Stimulated activated effector memory CD8-positive, alpha-beta T cell treated with anti-CD3 and anti-CD28 coated beads, Interleukin-12 subunit alpha, Interleukin-12 subunit beta, amount 100 ng/mL, for 72 hours (primary cell): ENCODE measurements around the gene ANKS6.
A peak's percentile ranks its signal among the peaks of the same experiment; 100 is the strongest.

ENCODE experiments used
- ATAC-seq: fragments of 150-1000 bp; cut with Tn5 transposase; 2 replicates; pipeline ENCODE4 v1.10.0; 2021
- DNase-seq, 2 donors: peaks; one replicate each; pipeline ENCODE4 v3.0.0; 2021 to 2022; ENCODE audit warnings: low spot score in 2 of 2
- H3K27ac Mint-ChIP-seq: one replicate; pipeline ENCODE4 v1.8.0; 2022; ENCODE audit warnings: mild to moderate bottlenecking, mixed read lengths
- H3K36me3 Mint-ChIP-seq: one replicate; pipeline ENCODE4 v1.8.0; 2022; ENCODE audit warnings: mild to moderate bottlenecking, mixed read lengths
- H3K4me1 Mint-ChIP-seq: one replicate; pipeline ENCODE4 v1.8.0; 2022; ENCODE audit warnings: mixed read lengths
- H3K4me3 Mint-ChIP-seq: one replicate; pipeline ENCODE4 v1.8.0; 2022; ENCODE audit warnings: mild to moderate bottlenecking, mixed read lengths
- H3K9me3 Mint-ChIP-seq: one replicate; pipeline ENCODE4 v1.8.0; 2022; ENCODE audit warnings: mixed read lengths

ANKS6 gene

DNA sequence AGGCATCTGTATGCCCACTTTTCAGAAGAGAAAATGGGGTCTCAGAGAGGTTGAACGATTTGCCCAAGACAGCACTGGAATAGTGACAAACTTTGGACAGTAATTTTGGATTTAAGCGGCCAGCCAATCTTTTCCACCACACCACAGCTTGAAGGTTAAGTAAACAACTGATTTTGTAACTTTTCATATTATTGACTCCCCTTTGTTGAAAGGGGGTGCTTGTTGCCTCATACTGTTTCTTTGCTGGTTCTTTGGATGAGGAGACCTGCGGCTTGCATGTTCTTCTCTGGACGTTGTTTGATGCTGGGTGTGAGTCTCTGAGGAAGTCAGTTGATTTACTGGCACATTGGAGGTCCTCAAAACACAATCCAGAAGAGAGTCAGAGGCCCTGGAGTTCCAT is 76.0 kb downstream of the ANKS6 start:
- Mint-ChIP-seq H3K4me3 (no peak overlapping the region), H3K9me3 (no peaks in the 10 kb centered on the region), H3K27ac (no peak overlapping the region), H3K36me3 (no peaks in the 10 kb centered on the region), H3K4me1 (no peaks in the 10 kb centered on the region)
- ATAC-seq (no peak), DNase-seq (no peak)

DNA sequence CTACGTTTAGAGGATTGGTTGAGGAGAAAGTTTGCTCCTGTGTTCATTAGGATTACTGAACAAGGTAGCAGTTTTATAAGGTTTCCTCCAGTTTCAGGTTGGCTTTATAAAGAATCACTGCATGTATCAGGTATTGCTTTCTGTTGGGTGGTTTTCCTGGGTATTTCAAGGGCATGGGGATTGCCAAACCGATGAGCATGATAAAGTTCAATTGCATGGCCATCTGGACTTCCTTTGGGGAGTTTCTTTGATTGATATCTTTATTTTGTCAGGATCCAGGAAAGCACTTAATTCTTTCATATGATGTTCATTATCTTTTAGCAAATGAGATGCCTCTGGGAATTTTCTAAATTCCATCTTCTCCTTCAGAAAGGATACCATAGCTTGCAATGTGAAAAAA is 77.3 kb downstream of the ANKS6 start:
- Mint-ChIP-seq H3K36me3 (no peaks in the 10 kb centered on the region), H3K27ac (no peak overlapping the region), H3K4me3 (no peak overlapping the region), H3K4me1 (no peaks in the 10 kb centered on the region), H3K9me3 (no peaks in the 10 kb centered on the region)
- no peak for DNase-seq
- ATAC-seq, result no peak

DNA sequence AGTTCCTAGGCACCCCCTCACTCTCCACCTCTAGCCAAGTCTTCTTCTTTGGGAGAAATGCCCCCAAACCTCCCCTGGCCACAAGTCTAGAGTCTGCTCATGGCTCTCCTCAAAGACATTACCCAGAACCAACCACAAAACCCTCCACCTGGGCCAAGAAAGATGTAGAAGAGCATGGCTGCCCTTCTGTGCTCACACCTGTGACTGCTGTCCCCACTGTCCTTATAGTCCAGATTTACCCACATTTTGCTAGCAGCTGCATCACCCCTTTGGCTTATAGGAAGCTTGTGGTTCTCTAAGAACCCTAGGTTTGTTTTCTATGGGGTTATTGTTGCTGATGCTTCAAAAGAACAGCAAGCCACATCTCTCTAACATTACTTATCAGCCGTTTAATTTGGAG is 81.5 kb downstream of the ANKS6 start:
- no peaks in the 10 kb centered on the region for H3K36me3 Mint-ChIP-seq
- H3K9me3 Mint-ChIP-seq, result no peaks in the 10 kb centered on the region
- no peak overlapping the region for H3K4me3 Mint-ChIP-seq
- DNase-seq (no peak), ATAC-seq (no peak)
- no peak overlapping the region for H3K27ac Mint-ChIP-seq
- no peaks in the 10 kb centered on the region for H3K4me1 Mint-ChIP-seq

DNA sequence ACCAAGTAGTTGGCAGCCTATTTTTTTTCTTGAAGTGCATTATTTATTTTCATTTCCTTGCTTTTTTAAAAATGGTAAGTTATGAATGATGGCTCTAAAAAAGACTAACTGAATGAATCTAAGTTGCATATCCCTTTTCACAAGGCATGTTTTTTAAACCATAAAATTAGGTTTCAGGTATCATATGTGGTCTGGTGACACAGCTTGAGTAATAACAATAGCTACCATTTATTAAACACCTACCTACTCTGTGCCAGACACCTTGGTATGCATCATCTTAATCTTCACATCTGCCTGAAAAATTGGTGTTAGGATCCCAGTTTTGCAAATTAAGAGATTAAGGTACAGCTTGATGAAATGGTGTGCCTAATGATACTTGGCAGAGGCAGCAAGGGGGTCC is 83.4 kb downstream of the ANKS6 start:
- H3K4me1 Mint-ChIP-seq, result no peaks in the 10 kb centered on the region
- no peak for ATAC-seq
- no peak for DNase-seq
- no peak overlapping the region for H3K4me3 Mint-ChIP-seq
- H3K27ac Mint-ChIP-seq, result no peak overlapping the region
- no peaks in the 10 kb centered on the region for H3K36me3 Mint-ChIP-seq
- H3K9me3 Mint-ChIP-seq, result no peaks in the 10 kb centered on the region

DNA sequence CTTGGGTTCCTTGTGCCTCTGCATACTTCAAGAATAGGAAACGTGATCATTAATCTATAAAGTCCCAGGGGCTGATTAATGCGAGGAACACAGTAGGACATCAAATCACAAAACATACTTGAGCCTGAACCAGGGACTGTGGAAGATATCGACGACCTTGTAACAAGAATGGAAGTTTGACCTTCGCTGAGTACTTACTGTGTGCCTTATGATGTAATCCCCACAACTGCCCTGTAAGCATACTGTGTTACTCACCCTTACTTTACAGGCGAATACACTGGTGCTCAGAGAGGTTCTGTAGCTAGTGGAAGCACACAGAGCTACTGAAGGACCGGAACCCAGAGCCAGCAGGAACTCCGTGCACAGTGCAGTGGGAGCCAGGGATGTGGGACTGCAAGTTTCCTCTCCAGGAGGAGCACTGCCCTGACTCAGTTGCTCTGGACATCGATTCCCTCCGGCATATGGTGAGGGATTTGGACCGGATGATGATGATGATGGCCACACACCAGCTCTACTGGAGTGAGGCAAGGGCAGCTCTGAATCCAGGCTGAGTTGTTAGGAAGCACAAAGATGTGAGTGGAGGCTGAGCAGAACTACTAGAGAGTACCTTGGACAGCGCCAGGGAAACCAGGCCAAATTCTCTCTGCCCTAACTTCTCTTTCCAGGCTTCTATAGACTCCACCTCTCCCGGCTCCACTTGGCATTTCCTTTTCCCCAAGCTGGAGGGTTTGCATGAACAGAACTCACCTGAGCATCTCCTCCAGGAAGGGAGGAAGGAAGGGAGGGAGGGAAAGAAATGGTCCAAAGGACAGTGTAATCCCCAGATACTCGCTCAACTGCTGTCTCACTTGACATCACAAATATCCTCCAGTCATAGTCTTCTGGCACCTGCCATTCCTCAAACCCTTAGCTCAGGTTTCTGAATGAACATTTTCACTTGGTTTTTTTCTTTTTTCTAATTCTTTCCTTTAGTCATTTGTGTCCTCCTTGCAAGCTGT is 86.1 kb downstream of the ANKS6 start:
- Mint-ChIP-seq H3K4me3 (no peak overlapping the region), H3K9me3 (no peaks in the 10 kb centered on the region), H3K36me3 (no peaks in the 10 kb centered on the region), H3K27ac (no peak overlapping the region), H3K4me1 (no peaks in the 10 kb centered on the region)
- ATAC-seq (no peak), DNase-seq (no peak)

DNA sequence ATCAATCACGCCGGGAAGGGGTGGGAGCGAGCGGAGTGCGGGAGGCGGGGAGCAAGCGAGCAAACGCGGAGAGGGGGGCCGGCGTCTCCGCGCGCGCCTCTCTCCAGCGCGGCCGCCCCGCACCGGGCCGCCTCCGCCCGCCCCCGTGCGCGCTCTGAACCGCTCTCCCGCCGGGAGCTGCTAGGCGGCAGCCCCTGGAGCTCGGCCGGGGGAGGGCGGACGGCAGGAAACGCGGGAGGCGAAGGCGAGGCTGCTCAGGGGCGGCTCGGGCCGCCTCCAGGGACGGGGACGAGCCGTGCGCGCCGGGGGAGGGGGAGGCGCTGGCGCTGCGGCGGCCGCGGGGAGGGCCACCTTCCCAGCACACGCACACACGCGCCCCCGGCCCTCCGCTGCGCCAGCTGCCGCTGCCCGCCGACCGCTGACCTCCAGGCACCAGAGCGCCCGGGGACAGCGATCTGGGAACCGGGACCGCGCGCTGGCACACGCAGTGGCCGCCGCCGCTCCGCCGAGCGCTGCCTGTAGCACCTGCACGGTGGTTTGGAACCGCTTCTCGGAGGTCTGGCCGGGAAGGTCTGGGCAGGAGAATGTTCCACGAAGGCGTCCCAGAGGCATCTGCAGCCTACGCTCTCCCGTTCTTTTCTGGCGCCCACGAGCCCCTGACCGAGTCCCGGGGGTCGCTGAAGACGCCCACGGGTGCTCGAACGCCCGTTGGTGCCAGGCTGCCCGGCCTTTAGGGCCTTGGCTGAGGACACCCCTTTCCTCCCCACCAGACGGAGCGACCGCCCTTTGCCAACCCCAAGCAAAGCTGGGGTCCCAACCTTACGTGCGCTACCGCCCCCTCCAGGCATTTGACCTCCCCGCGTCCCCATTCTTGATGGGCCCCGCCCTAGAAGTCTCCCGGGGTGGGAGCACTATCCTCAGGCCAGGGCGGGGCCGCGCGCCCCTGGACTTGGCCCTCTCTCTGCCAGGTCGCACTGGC is 87.1 kb downstream of the ANKS6 start, which contains the start of gene GABBR2:
Gene GABBR2 (minus strand): TSS at position 3 of the 979 bp plus-strand sequence. CDS start 198 bp downstream, outside the sequence.
- H3K9me3 Mint-ChIP-seq, result no peaks in the 10 kb centered on the region
- no peaks in the 10 kb centered on the region for H3K4me1 Mint-ChIP-seq
- H3K36me3 Mint-ChIP-seq, result no peaks in the 10 kb centered on the region
- H3K27ac Mint-ChIP-seq, result no peak within 1 kb of the TSS
- H3K4me3 Mint-ChIP-seq, result no peak within 1 kb of the TSS
- DNase-seq, result no peak
- no peak for ATAC-seq

DNA sequence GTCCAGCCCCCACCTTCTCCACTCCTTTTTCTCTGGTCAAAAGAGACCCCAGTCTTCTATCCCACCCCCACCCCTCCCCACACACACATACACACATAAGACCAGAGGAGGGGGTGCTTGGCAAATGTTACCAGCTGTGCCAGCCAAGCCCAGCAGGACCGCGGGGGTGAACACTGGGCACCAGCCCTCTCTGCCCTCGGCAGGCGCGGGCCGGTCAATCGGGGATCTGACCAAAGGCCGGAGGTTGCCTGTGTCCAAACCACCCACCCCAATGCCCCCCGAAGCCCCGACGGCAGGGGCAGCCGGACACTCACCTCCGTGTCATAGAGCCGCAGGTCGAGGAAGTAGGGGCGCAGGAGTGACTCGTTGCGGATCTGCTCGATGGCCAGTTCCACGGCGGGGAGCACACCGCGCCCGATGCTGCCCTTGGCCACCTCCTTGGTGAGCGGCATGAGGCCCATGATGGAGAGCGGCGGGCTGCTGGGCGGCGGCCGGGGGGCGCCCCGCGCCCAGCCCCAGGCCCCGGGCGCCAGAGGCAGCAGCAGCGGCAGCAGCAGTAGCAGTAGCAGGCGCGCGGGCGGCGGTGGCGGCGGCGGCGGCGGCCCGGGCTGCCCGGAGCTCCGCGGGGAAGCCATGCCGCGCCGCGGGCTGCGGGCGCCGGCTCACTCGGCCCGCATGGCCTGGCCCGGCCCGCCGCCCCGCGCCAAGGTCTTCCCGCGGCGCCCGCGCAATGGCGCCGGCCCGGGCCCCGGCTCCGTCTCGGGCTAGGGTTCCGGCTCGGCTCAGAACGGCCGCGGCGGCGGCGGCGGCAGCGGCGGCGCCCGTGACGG is 88.0 kb downstream of the ANKS6 start:
- Mint-ChIP-seq H3K27ac (no peak overlapping the region), H3K4me3 (no peak overlapping the region), H3K36me3 (no peaks in the 10 kb centered on the region), H3K9me3 (no peaks in the 10 kb centered on the region), H3K4me1 (no peaks in the 10 kb centered on the region)
- DNase-seq (no peak), ATAC-seq (no peak)

DNA sequence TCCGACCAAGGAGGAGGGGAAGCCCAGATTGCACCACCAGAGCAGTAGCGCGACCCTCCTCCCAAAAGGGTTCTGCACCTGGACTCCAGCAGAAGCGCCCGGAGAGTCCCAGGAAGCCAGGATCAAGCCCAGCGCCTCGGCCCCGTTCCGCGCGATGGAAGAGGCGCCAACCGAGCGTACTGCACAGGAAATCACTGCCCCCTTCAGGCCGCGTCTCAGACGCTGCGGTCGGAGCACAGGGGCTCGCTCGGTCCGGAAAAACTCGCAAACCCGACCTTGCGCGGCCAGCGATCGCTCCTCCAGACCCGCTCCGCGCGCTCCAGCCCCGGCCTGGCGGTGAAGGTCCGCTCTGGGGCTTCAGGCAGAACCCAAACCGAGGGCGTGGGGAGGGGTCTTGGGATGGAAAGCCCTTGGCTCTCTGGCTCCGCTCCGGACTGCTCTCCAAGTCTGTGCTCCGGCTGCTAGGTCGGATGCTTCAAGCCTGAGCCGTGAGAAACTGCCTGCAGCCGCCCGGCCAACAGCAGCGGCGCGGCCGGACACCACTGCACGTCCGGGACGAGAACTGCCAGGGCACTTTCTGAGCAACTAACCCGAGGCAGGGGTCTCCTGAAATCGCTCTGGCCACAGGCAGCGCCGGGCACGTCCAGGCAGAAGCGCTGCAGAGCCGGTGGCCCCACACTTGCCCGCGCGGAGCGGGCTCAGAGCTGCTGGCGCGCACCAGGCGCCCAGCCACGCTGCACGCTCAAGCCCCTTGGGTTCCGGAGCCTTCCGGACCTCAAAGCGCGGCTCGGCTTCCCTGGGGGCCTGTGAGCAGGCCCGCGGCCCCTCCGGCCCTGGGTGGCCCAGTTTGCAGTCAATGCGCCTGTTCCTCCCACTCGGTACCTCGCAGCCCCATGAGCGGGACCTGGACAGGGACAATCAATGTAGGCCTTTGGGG is 88.9 kb downstream of the ANKS6 start:
- peak; percentile 49 for ATAC-seq
- Mint-ChIP-seq H3K4me1 (no peaks in the 10 kb centered on the region), H3K27ac (no peak overlapping the region), H3K9me3 (no peaks in the 10 kb centered on the region), H3K4me3 (no peak overlapping the region), H3K36me3 (no peaks in the 10 kb centered on the region)
- DNase-seq, result peak in 1 of 2 donors; percentile 60

DNA sequence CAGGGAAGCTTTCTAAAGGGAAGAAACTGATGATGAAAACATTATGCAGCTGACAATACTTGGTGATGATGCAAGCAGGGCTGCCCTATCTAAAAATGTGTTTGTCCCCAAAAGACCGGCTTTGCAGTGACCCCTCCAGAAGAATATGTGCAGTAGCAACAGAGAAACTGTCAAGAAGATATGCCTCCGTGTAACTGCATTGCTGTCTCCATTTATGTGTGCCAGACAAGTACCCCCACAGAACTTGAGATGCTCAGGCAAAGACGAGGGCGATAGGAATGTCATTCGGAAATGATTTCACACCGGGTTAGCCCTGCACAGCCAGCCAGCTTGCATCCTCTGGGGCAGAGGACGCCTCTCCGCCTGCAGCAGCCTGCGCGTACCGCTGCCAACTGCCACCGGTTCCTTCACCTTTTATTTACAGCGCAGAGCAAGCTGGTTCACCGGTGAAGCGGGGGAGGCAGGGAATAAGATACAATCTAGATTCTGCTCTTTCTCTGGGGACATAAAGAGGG is 89.6 kb downstream of the ANKS6 start:
- Mint-ChIP-seq H3K27ac (no peak overlapping the region), H3K4me1 (no peaks in the 10 kb centered on the region), H3K9me3 (no peaks in the 10 kb centered on the region), H3K36me3 (no peaks in the 10 kb centered on the region), H3K4me3 (no peak overlapping the region)
- no peak for ATAC-seq
- no peak for DNase-seq

DNA sequence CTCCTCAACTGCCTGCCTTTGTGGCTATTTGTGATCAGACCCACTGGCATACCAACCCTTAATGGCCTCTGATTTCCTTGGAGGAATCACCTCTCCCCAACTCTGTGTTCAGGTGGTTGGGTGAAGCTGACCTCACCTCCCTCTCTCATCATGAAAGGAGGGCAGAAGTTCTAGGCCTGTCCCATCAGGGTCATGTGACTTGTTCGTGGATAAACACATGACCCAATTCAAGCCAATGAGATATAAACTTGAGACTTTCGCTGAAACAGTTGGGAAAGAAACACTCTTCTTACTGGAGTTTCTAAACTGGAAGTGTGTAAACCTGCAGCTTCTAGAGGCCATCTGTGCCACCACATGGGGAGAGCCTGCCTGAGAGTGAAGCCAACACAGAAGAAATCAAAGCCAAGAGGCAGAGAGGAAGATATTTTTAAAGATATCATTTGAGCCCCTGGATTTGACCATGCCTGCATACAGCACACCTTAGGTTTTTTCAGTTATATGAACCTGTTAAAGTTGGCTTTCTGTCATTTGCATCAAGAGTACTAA is 93.4 kb downstream of the ANKS6 start:
- ATAC-seq (no peak), DNase-seq (no peak)
- Mint-ChIP-seq H3K4me3 (no peak overlapping the region), H3K27ac (no peak overlapping the region), H3K9me3 (no peaks in the 10 kb centered on the region), H3K36me3 (no peaks in the 10 kb centered on the region), H3K4me1 (no peaks in the 10 kb centered on the region)

DNA sequence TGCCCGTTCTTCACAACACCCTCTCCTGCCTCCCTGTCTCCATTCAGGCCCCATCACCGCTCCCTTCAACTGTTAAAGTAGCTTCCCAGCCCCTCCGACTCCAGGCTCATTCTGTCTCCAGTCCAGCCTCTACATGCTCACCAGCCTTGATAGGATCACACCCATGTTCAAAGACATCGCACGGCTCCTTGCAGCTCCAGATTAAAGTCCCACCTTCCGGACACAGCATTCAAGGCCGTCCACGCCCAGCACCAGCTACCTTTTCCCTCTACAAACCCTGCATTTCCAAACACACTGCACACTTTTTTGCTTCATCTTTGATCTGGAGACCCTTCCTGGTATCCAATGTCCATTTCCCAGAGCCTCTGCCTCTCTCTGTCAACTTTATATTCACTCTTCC is 94.0 kb downstream of the ANKS6 start:
- H3K4me3 Mint-ChIP-seq, result no peak overlapping the region
- H3K27ac Mint-ChIP-seq, result no peak overlapping the region
- DNase-seq (no peak), ATAC-seq (no peak)
- H3K9me3 Mint-ChIP-seq, result no peaks in the 10 kb centered on the region
- no peaks in the 10 kb centered on the region for H3K36me3 Mint-ChIP-seq
- H3K4me1 Mint-ChIP-seq, result no peaks in the 10 kb centered on the region

DNA sequence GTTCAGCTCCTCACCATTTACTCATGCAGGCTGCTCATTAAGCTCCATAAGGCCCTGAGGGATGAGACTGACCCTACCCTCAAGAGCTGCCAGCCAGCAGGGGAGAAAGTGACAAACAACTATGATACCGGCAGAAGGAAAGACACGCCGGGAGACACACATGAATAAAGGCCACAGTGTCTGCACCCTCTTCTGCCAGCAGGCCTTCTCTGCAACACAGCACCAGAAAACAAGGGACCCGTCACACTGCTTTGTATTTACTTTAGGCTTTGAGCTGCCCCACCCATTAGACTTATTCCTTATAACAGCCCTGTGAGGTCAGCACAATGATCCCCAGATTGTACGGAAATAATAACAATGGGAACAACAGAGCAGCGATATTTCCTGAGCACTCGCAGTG is 94.8 kb downstream of the ANKS6 start:
- no peaks in the 10 kb centered on the region for H3K36me3 Mint-ChIP-seq
- no peaks in the 10 kb centered on the region for H3K4me1 Mint-ChIP-seq
- DNase-seq, result no peak
- H3K27ac Mint-ChIP-seq, result no peak overlapping the region
- H3K4me3 Mint-ChIP-seq, result no peak overlapping the region
- ATAC-seq, result no peak
- H3K9me3 Mint-ChIP-seq, result no peaks in the 10 kb centered on the region

DNA sequence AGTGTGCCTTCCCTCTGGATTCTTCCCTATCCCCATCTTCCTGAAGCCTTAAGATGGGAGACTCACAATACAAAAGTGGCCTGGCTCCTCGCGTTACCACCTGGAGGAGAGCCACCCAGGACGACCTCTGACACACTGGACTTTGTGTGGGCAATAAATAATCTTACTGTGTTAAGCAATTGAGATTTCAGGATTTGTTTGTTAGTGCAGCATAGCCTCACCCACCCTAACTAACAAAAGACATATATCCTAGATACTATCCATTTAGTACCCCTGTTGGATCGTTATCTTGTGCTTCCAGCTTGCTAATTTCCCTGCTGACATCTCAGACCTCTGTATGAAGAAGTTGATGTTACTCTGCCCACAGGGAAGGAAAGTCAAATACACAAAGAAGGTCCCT is 95.6 kb downstream of the ANKS6 start:
- Mint-ChIP-seq H3K27ac (no peak overlapping the region), H3K9me3 (no peaks in the 10 kb centered on the region), H3K36me3 (no peaks in the 10 kb centered on the region), H3K4me3 (no peak overlapping the region), H3K4me1 (no peaks in the 10 kb centered on the region)
- no peak for ATAC-seq
- DNase-seq, result no peak

DNA sequence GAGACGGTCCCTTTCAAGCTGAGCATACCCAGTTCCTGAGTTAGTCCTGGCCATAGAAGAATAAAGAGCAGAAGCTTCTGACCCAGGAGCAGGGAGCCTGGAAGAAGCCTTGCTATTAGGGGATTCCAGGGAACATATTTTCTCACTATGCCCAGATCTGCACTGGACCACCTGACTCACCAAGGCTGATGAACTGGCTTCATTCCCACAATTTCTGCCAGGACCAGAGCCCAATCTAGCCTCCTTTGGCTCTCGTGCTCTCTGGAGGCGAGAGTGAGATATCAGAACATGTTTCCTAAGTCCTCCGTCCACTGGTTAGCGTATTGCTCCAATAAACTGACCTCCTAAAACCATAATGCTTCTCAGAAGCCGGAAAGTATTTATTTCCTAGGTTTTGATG is 97.5 kb downstream of the ANKS6 start:
- no peak for ATAC-seq
- Mint-ChIP-seq H3K4me3 (no peak overlapping the region), H3K9me3 (no peaks in the 10 kb centered on the region), H3K27ac (no peak overlapping the region), H3K4me1 (no peaks in the 10 kb centered on the region), H3K36me3 (no peaks in the 10 kb centered on the region)
- no peak for DNase-seq
